GM23338 (cell line): ENCODE data around the gene TRMT61A.

Experiments used
- TF ChIP-seq, protein P1 (sequence below), 2 experiments: fragments of 200-600 bp in 1 of 2; sonication (generic) in 1 of 2; conservative IDR thresholded peaks; 2 replicates each; pipeline versions ENCODE4 v1.5.1 to v1.6.1; 2016 to 2017; ENCODE audit warnings: antibody characterized with exemption in 2 of 2, low read depth in 2 of 2, mild to moderate bottlenecking in 2 of 2, moderate library complexity in 1 of 2
- TF ChIP-seq, protein P2 (sequence below): fragments of 250-450 bp; sonication (Bioruptor Pico); IDR thresholded peaks from 2 replicates; pipeline ENCODE4 v1.5.0; 2020; ENCODE audit warnings: mild to moderate bottlenecking, moderate library complexity

DNA sequence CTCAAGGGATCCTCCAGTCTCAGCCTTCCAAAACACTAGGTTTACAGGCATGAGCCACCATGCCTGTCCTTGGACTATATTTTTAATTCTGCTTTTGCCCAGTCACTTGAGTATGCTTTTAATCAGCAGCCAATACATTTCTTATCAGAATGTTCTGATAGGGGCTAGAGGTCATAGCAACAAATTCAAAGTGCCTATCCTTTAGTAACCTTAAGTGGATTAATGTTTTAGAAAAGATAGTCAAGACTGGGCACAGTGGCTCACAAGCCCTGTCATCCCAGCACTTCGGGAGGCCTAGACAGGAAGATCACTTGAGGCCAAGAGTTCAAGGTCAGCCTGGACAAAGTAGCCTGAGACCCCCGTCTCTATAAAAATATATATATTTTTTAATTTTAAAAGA, 43.5 kb upstream of the TRMT61A start:
- TF ChIP-seq, protein P1, sequence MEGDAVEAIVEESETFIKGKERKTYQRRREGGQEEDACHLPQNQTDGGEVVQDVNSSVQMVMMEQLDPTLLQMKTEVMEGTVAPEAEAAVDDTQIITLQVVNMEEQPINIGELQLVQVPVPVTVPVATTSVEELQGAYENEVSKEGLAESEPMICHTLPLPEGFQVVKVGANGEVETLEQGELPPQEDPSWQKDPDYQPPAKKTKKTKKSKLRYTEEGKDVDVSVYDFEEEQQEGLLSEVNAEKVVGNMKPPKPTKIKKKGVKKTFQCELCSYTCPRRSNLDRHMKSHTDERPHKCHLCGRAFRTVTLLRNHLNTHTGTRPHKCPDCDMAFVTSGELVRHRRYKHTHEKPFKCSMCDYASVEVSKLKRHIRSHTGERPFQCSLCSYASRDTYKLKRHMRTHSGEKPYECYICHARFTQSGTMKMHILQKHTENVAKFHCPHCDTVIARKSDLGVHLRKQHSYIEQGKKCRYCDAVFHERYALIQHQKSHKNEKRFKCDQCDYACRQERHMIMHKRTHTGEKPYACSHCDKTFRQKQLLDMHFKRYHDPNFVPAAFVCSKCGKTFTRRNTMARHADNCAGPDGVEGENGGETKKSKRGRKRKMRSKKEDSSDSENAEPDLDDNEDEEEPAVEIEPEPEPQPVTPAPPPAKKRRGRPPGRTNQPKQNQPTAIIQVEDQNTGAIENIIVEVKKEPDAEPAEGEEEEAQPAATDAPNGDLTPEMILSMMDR (conservative IDR thresholded peaks at IDR 0.05; ENCODE audit: low read depth in 2 of 2), result no peak
- TF ChIP-seq, protein P2, sequence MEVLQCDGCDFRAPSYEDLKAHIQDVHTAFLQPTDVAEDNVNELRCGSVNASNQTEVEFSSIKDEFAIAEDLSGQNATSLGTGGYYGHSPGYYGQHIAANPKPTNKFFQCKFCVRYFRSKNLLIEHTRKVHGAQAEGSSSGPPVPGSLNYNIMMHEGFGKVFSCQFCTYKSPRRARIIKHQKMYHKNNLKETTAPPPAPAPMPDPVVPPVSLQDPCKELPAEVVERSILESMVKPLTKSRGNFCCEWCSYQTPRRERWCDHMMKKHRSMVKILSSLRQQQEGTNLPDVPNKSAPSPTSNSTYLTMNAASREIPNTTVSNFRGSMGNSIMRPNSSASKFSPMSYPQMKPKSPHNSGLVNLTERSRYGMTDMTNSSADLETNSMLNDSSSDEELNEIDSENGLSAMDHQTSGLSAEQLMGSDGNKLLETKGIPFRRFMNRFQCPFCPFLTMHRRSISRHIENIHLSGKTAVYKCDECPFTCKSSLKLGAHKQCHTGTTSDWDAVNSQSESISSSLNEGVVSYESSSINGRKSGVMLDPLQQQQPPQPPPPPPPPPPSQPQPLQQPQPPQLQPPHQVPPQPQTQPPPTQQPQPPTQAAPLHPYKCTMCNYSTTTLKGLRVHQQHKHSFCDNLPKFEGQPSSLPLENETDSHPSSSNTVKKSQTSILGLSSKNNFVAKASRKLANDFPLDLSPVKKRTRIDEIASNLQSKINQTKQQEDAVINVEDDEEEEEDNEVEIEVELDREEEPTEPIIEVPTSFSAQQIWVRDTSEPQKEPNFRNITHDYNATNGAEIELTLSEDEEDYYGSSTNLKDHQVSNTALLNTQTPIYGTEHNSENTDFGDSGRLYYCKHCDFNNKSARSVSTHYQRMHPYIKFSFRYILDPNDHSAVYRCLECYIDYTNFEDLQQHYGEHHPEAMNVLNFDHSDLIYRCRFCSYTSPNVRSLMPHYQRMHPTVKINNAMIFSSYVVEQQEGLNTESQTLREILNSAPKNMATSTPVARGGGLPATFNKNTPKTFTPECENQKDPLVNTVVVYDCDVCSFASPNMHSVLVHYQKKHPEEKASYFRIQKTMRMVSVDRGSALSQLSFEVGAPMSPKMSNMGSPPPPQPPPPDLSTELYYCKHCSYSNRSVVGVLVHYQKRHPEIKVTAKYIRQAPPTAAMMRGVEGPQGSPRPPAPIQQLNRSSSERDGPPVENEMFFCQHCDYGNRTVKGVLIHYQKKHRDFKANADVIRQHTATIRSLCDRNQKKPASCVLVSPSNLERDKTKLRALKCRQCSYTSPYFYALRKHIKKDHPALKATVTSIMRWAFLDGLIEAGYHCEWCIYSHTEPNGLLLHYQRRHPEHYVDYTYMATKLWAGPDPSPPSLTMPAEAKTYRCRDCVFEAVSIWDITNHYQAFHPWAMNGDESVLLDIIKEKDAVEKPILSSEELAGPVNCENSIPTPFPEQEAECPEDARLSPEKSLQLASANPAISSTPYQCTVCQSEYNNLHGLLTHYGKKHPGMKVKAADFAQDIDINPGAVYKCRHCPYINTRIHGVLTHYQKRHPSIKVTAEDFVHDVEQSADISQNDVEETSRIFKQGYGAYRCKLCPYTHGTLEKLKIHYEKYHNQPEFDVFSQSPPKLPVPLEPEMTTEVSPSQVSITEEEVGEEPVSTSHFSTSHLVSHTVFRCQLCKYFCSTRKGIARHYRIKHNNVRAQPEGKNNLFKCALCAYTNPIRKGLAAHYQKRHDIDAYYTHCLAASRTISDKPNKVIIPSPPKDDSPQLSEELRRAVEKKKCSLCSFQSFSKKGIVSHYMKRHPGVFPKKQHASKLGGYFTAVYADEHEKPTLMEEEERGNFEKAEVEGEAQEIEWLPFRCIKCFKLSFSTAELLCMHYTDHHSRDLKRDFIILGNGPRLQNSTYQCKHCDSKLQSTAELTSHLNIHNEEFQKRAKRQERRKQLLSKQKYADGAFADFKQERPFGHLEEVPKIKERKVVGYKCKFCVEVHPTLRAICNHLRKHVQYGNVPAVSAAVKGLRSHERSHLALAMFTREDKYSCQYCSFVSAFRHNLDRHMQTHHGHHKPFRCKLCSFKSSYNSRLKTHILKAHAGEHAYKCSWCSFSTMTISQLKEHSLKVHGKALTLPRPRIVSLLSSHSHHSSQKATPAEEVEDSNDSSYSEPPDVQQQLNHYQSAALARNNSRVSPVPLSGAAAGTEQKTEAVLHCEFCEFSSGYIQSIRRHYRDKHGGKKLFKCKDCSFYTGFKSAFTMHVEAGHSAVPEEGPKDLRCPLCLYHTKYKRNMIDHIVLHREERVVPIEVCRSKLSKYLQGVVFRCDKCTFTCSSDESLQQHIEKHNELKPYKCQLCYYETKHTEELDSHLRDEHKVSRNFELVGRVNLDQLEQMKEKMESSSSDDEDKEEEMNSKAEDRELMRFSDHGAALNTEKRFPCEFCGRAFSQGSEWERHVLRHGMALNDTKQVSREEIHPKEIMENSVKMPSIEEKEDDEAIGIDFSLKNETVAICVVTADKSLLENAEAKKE (CRISPR knock-in tag), result no peak
